HG02943 (cell line): ENCODE measurements around the gene KLHDC2.
"Not testable (repeated sequence)": the region's sequence is repeated elsewhere in the genome, so short reads cannot be mapped to it uniquely, and the experiment has no call there.

Experiments used
- ATAC-seq: cut with Tn5 transposase; IDR thresholded peaks from one replicate; pipeline ENCODE4 v1.9.1; 2021; ENCODE audit warnings: mild to moderate bottlenecking, low read depth, moderate library complexity; ENCODE audit not compliant: unreplicated experiment

Gene KLHDC2, protein sequence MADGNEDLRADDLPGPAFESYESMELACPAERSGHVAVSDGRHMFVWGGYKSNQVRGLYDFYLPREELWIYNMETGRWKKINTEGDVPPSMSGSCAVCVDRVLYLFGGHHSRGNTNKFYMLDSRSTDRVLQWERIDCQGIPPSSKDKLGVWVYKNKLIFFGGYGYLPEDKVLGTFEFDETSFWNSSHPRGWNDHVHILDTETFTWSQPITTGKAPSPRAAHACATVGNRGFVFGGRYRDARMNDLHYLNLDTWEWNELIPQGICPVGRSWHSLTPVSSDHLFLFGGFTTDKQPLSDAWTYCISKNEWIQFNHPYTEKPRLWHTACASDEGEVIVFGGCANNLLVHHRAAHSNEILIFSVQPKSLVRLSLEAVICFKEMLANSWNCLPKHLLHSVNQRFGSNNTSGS

DNA sequence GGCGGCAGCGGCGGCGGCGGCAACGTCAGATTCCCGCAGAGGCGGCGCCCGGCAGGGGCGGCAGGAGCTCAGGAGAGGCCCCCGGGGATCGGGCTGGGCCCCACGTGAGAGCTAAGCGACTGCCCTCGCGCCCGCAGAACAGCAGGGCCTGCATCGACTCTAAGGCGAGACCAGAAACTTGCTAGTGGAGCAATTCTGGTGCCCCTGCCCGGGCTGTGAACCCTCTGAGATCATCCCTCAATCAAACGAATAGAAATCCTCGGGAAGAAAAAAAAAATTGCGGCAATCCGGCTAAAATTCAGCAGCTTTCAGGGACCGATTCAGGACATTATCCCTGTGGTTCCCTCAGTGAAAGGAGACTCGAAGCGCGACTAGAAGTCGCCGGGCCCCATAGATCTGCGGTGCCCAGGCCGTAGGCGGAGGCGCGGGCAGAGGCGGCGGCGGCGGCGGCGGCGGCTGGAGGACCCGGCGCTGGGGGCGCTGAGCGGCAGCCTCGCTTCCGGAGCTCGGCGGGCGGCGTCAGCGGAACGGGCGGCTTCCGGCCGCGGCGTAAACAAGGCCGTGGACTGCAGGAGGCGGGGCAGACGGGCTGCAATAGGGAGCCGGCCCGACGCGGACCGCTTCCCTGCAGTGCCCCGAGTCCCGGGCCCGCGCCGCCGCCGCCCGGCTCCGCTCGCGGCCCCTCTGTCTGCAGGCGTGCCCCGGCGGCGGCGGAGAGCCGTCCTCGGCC is at the start of gene KLHDC2:
TSS of gene KLHDC2 (plus strand) at position 583 of the 730 bp plus-strand sequence. CDS start 316 bp downstream, outside the sequence.
- peak; percentile 89 for ATAC-seq

DNA sequence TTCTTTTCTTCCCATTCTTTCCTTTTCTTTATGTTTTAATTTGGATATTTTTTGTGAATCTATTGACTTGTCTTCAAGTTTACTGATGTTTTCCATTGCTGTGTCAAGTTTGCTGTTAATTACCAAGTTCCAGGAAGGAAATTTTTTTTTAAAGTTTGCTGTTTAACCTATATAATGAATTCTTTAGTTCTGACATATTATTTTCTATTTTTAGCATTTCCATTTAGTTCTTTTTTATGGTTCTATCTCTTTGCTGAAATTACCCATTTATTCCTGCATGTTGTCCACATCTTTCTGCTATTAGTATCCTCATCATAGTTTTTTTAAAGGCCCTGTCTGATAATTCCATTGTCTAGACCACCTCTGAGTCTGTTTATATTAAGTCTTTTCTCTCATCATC is 47.2 kb upstream of the KLHDC2 start:
- ATAC-seq = no peak

DNA sequence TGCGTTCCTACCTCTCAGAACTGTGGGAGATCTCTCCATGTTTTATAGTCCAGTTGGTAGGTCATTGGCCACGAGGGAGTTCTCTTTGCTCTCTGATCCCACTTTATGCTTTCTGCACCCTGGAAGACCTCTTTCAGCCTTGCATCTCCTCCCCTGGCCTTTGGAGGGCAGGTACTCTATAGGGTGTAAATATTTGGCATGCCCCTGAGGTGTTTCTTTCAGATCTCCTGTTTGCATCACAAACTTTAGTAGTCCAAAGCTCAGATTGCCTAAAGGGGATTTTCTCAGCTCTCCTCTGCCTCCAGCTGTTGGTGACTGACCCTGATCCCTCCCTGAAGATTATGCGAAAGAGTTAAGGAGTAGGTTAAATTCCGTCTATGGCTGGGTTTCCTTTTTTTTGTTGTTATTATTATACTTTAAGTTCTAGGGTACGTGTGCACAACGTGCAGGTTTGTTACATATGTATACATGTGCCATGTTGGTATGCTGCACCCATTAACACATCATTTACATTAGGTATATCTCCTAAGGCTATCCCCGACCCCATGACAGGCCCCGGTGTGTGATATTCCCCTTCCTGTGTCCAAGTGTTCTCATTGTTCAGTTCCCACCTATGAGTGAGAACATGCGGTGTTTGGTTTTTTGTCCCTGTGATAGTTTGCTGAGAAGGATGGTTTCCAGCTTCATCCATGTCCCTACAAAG is 46.1 kb upstream of the KLHDC2 start:
- ATAC-seq = not testable (repeated sequence)

DNA sequence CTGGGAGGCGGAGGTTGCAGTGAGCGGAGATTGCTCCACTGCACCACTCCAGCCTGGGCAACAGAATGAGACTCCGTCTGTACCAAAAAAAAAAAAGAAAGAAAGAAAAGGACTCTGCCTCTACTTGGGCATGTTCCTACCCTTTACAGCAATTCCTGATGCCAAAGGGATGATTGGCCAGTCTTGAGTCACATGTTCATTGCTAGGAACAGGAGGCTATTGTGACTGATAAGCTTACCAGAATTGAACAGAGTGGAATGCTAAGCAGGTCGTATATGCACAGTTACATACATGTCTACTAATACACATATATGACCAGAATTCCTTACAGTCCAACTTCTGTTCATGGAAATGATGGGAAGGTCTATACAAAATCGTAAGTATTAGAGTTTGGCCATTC is 40.8 kb upstream of the KLHDC2 start:
- ATAC-seq = no peak

DNA sequence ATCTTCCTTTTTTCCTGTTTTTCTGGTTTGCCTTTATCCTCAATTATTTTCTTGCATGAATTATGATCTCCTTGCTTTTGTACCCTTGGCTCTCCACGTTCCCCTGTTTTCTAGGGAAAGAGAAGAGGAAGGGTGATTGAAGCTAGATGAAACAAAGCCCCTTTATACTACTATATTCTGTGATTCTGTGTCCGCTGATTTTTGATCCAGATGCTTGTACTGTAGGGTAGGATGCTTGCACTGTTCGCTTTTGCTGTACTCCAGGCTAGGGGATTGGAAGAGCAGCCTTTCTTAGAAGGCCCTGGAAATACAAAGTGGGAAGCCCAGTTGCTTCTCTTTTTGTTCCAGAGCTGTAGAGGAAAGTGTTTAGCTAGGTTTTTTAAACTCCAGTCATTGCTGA is 35.1 kb upstream of the KLHDC2 start:
- ATAC-seq = no peak

DNA sequence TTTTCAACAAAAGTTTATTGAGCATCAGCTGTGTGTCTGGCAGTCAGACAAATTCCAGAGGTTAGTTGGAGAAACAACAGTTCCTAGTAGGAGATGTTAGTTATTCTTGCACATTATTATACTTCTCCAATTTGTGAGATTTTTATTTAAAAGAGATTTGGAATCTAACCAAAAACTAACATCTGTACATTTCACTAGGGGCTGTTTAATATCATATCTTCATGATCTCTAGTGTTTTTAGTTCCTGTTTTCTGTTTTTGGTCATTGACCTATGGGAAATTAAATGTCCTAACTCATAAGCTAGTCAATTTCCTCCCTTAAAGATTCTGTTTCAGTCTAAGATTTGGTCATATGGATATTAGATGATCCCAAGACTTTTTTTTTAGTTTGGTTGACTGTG is 34.1 kb upstream of the KLHDC2 start:
- no peak for ATAC-seq

DNA sequence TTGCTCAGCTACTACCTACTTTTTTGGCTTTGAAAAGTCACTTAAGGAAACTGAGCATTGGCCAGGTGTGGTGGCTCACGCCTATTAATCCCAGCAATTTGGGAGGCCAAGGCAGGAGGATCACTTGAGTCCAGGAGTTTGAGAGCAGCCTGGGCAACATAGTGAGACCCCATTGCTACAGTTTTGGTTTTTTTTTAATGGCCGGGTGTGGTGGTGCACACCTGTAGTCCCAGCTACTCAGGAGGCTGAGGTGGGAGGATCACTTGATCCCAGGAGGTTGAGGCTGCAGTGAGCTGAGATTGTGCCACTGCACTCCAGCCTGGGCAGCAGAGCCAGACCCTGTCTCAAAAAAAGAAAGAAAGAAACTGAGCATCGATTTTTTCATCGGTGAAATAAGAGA is 32.3 kb upstream of the KLHDC2 start:
- ATAC-seq = not testable (repeated sequence)

DNA sequence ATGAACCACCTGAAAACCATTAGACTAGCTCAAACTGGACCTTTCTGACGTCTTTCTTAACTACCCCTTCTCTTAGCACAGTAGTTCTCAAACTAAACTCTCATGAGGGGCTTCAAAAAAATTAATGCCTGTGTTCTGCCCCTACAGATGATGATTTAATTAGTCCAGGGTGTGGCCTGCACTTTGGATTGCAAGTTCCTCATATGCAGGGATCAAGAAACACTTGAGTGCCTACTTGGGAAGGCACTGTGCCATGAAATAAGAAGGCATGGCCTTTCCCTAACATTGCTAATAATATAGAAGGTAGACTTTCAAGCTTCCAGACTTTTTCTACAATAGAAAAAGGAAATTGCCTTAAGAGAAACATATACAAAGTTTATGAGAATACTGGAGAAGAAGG is 22.8 kb upstream of the KLHDC2 start:
- ATAC-seq = no peak

DNA sequence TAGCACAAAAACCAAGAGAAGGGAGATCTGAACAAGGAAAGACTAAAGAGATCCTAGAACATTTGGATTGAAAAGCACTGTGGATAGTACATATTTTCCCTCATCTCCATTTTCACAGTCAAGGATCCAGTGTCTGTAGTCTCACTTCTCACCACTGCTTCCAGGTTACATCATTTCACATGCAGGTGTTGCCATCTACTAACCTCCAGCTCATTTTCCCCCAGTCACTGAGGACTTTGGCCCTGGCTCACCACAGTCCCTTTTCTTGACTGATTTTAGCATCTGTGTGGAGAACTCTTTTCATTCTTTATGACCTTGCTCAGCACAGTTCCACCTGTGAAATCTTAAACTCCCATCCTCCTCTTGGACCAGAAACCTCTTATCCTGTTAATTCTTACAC is 21.5 kb upstream of the KLHDC2 start:
- ATAC-seq = not testable (repeated sequence)

DNA sequence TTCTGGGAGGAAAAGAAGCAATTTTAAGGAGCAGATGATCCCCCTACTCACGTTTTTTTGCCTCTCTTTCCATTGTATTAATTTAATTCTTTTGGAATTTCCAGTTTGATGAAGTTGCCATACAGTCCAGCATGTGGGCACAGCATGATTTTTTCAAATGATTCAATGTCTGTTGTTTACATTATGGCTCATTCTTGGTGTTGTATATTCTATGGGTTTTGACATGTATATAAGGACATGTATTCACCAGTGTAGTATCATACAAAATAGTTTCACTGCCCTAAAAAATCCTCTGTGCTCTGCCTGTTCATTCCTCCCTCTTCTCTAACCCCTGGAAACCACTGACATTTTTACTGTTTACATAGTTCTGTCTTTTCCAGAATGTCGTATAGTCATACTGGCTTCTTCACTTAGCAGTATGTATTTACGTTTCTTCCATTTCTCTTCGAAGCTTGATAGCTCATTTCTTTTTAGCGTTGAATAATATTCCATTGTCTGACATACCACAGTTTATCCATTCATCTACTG is 13.3 kb upstream of the KLHDC2 start:
- no peak for ATAC-seq

DNA sequence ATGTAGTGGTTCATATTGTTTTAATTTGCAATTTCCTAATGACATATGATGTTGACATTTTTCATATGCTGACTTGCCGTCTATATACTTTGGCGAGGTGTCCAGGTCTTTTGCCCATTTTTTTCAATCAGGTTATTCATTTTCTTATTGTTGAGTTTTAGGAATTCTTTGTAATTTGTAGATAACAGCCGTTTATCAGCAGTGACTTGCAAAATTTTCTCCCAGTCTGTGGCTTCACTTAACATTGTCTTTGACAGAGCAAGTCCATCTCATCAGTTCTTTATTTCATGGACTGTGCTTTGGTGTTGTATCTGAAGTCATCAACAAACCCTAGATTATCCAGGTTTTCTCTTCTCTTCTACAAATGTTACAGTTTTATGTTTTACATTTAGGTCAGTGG is 12.6 kb upstream of the KLHDC2 start:
- ATAC-seq = no peak

DNA sequence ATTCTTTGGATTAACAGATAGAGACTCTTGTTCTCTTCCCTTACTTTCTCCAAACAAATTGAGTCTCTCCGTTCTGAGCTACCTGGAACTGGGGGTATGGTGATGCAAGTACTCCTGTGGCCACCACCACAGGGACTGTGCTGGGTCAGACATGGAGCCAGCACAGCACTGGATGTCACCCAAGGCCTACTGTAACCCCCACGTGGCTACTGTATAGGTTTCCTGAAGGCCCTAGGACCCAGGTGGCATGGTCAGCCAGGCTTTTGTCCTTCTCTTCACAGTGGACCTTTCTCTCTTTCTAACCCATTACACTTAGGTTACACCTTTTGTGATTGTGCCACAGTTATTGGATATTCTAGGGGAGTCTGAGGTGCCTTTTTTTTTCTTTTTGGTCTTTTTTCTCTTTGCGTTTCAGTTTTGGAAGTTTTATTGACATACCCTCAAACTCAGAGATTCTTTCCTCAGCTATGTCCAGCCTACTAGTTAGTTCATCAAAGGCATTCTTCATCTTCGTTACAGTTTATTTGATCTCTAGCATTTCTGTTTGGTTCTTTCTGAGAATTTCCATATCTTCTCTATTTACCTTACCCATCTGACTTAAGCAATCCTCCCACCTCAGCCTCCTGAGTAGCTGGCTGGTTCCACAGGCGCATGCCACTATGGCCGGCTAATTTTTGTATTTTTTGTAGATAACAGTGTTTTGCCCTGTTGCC is 6.0 kb upstream of the KLHDC2 start:
- ATAC-seq = no peak

DNA sequence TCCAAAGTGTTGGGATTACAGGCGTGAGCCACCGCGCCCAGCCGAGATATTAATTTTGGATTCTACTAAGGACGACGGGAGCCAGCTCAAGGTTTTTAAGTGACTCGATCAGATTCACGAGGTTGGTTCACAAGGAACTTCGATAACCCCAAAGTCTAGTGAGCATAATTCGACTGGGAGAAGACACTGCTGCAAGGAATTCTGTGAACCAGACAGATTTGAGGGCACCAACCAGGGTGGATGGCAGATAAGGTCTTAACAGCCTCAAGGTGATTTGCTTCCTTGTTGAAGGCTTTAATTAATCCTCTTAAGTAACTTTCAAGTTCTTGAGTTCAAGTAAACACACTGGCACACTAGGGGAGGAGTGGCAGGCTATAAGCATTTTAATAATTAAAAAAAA is 1.1 kb upstream of the KLHDC2 start:
- no peak for ATAC-seq

DNA sequence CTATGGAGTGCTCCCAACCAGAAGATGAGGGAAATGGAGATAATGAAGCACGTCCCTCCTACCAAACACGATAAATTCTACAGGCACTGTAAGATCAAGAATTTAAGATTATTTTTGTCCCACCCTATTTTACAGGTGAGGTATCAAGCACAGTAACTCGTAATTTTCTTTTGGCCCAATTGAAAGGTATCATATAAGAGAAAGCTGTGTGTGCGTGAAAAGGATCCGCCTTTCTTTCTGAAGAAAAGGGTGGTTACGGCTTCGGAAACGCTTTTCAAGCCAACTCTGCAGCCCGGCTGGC is 733 bp upstream of the KLHDC2 start:
- no peak for ATAC-seq

DNA sequence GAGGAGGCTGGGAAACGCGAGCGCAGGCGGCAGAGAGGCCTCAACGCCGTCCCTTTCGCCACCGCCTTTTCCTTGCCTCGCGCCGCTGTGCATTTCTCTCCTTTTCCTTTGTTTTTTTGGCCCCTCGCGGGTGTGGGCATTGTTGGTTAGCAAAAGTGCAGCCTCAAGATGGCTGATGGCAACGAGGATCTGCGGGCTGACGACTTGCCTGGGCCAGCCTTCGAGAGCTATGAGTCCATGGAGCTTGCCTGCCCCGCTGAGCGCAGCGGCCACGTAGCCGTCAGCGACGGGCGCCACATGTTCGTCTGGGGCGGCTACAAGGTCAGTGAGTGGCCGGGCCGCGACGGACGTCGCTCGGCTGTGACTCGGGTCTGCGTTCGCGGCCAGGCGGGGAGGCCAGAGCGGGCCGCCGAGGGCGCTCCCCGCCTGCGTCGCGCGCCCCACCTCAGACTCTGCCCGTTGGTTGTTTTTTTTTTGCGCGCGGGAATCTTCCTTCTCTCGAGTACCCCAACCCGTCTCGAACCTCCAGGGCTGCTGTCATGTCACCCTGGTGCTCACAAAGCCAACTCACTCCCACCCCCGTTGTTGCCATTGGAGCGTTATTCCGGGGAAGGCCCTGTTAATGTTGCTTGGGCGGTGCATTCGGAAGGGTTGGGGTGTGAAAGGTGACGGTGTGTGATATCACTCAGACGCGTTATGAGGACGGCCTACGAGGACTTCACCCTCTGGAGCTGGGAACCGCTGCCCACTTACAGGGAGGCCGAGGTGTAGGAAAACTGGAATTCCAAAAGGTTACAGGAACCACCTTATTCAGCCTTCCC is 558 bp downstream of the KLHDC2 start:
- ATAC-seq = peak; percentile 35

DNA sequence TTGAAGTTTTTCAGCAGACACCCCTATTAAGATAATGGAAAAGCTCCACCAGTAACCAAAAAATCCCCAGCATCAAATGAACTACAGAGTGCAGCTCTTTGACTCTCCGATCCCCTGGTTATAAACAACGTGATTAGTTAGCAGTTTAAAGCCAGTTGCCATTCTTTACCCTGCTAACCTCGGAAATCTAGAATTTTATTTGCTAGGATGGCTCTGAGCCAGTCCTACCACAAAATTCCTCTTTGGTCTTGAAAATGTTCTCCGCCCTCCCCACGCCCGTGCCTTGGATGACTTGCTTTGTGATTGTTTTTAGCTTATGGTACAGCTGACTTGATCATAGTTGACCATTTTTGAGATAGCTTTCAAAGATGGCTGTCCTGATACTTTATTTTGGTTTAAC is 1.2 kb downstream of the KLHDC2 start:
- ATAC-seq = no peak

DNA sequence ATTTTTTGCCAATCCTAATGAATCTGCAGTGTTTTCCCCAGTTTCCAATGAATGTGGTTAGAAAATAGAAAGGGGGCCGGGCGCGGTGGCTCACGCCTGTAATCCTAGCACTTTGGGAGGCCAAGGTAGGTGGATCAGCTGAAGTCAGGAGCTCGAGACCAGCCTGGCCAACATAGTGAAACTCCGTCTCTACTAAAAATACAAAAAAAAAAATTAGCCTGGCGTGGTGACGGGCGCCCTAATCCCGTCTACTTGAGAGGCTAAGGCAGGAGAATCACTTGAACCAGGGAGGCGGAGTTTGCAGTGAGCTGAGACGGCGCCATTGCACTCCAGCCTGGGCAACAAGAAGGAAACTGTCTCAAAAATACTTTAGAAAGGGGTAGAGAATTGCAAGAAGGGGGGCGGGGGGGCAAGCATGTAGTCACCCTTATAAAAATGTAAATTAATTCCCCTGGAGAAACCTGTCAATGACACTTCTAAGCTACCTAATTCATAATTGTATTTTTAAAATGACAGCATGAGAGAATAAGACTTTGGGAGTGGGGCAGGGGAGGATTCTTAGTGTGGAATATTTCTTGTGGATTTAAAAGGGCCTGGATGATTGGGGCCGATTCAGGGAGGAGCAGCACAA is 1.7 kb downstream of the KLHDC2 start:
- no peak for ATAC-seq

DNA sequence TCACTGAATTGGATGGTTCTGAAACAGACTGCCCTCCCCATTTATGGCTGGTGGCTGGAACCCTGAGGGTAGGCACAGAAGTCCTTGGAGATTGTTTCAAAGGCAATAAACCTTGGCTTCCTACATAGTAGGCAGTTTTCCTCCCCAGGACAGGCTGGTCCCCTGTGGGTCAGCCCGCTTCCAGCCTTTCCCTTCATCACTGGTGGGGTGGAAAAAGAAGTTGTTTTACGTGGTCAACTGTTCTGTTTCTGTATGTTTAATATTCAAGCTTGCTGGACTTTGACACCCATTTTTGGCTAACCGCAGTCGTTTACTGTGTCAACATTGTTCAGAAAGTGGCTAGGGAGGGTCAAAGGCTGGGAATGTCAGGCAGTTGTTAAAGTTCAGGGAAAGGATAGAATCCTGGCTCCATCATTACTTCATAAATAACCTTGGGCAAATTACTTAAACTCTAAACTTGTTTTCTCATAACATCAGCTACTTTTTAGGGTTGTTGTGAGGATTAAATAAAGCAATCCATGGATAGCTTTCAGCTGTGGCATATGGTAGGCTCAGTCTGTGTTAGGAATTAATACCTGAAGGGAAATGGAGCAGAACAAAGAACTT is 2.4 kb downstream of the KLHDC2 start:
- no peak for ATAC-seq

DNA sequence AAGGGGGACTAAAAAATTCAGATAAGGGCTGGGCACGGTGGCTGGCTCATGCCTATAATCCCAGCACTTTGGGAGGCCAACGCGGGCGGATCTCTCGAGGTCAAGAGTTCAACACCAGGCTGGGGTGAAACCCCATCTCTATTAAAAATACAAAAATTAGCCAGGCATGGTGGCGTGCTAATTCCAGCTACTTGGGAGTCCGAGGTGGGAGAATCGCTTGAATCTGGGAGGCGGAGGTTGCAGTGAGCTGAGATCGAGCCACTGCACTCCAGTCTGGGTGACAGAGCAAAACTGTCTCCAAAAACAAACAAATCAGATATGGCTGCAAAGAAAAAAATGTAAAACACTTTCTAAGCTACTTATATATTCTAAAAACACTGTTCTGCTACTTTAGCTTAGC is 3.7 kb downstream of the KLHDC2 start:
- ATAC-seq = not testable (repeated sequence)
